Fibroblast of lung (primary cell): ENCODE results near the gene ARHGDIA. TPM values are rescaled to one million over a fixed set of nuclear protein-coding genes. Genes with fewer than 3 reads are reported as not detected.

ENCODE experiments used
- DNase-seq, 2 donors: peaks; one replicate each; pipeline versions ENCODE4 v3.0.0 to v3.0.0-alpha.2; 2010; ENCODE audit warnings: low read depth in 2 of 2
- H2AFZ ChIP-seq: 2 replicates; pipeline ENCODE4 v1.5.1; 2012; ENCODE audit warnings: low read length, control low read depth, inconsistent platforms
- H3K27ac ChIP-seq: 2 replicates; pipeline ENCODE4 v1.5.1; 2011; ENCODE audit warnings: low read length, control low read depth; ENCODE audit not compliant: insufficient read depth
- H3K27me3 ChIP-seq: 2 replicates; pipeline ENCODE4 v1.5.1; 2011; ENCODE audit warnings: mild to moderate bottlenecking, low read length; ENCODE audit not compliant: control insufficient read depth, insufficient read depth
- H3K36me3 ChIP-seq: 2 replicates; pipeline ENCODE4 v1.5.1; 2011; ENCODE audit warnings: low read length; ENCODE audit not compliant: control insufficient read depth, insufficient read depth
- H3K4me1 ChIP-seq: 2 replicates; pipeline ENCODE4 v1.5.1; 2011; ENCODE audit warnings: low read length; ENCODE audit not compliant: control insufficient read depth, insufficient read depth; ENCODE audit errors: extremely low read depth
- H3K4me2 ChIP-seq: 2 replicates; pipeline ENCODE4 v1.5.1; 2011; ENCODE audit warnings: low read length, control low read depth; ENCODE audit not compliant: insufficient read depth; ENCODE audit errors: extremely low read depth
- H3K4me3 ChIP-seq, 4 experiments: fragments of 200-600 bp in 1 of 4; sonication (generic) in 1 of 4; replicated peaks in 1 of 4; 2 replicates each; pipeline ENCODE4 v1.5.1; 2011 to 2016; ENCODE audit warnings: low read length in 4 of 4, low read depth in 3 of 4, mild to moderate bottlenecking in 3 of 4, control low read depth in 2 of 4, inconsistent platforms in 1 of 4, mixed read lengths in 1 of 4; ENCODE audit not compliant: insufficient read depth in 1 of 4; ENCODE audit errors: control extremely low read depth in 1 of 4
- H3K79me2 ChIP-seq: 2 replicates; pipeline ENCODE4 v1.5.1; 2012; ENCODE audit warnings: mild to moderate bottlenecking, low read length, inconsistent platforms; ENCODE audit not compliant: control insufficient read depth, insufficient read depth
- H3K9ac ChIP-seq: 2 replicates; pipeline ENCODE4 v1.5.1; 2011; ENCODE audit warnings: mild to moderate bottlenecking, low read length, control low read depth; ENCODE audit not compliant: insufficient read depth
- H3K9me3 ChIP-seq: 2 replicates; pipeline ENCODE4 v1.5.1; 2012; ENCODE audit warnings: low read depth, low read length; ENCODE audit not compliant: control insufficient read depth, insufficient read depth
- H4K20me1 ChIP-seq: 2 replicates; pipeline ENCODE4 v1.5.1; 2011; ENCODE audit warnings: low read length; ENCODE audit not compliant: control insufficient read depth, insufficient read depth; ENCODE audit errors: extremely low read depth
- CTCF ChIP-seq, 2 donors: IDR thresholded peaks in 1 of 2; conservative IDR thresholded peaks in 1 of 2; 1 replicate in 1 of 2; 2 replicates in 1 of 2; pipeline ENCODE4 v1.5.1; 2011 to 2012; ENCODE audit warnings: low read length in 2 of 2, control low read depth in 1 of 2, inconsistent platforms in 1 of 2, low read depth in 1 of 2, mild to moderate bottlenecking in 1 of 2
- EZH2 ChIP-seq: IDR thresholded peaks from 2 replicates; pipeline ENCODE4 v1.5.1; 2012; ENCODE audit warnings: low read length, control low read depth, mild to moderate bottlenecking; ENCODE audit errors: missing control alignments
- polyA plus RNA-seq, 2 donors: library from polyadenylated mRNA; depleted of rRNA in 1 of 2; stranded (reverse) in 1 of 2; unstranded in 1 of 2; fragments of >200 nt; gene quantifications; 2 replicates each; pipeline ENCODE4 v1.2.1, GENCODE V29; 2011 to 2012; ENCODE audit warnings: missing spikeins in 1 of 2
- total RNA-seq: library from RNA; depleted of rRNA; stranded (reverse); fragments of >200 nt; gene quantifications from 2 replicates; pipeline ENCODE4 v1.2.1, GENCODE V29; 2014

The ARHGDIA gene
- total and polyA plus RNA-seq, 2 donors (not counting 1 experiment from before 2014, with no cell fraction given): 95.0 to 164 TPM

- peaks cover 20% of the 10 kb centered on the region for H3K4me1 ChIP-seq
- H3K36me3 ChIP-seq: peaks cover 32% of the 10 kb centered on the region
- H3K79me2 ChIP-seq: peaks cover 42% of the 10 kb centered on the region
- H2AFZ ChIP-seq: no peak overlapping the region
- no peak overlapping the region for H3K4me2 ChIP-seq
- no peak for DNase-seq
- no peaks in the 10 kb centered on the region for H3K27me3 ChIP-seq
- no peak overlapping the region for H3K9ac ChIP-seq
- no peak for TF ChIP-seq CTCF (conservative IDR thresholded peaks at IDR 0.05 in 1 of 2, IDR thresholded peaks at IDR 0.05 in 1 of 2; ENCODE audit: low read depth in 1 of 2, low read length in 2 of 2)
- no peak for TF ChIP-seq EZH2
- no peaks in the 10 kb centered on the region for H4K20me1 ChIP-seq
- no peak overlapping the region for H3K27ac ChIP-seq
- H3K9me3 ChIP-seq: no peaks in the 10 kb centered on the region
- no peak overlapping the region for H3K4me3 ChIP-seq
Observed at GRCh38 chr17:81865358-81865732, 5.8 kb downstream of the ARHGDIA start.

DNA sequence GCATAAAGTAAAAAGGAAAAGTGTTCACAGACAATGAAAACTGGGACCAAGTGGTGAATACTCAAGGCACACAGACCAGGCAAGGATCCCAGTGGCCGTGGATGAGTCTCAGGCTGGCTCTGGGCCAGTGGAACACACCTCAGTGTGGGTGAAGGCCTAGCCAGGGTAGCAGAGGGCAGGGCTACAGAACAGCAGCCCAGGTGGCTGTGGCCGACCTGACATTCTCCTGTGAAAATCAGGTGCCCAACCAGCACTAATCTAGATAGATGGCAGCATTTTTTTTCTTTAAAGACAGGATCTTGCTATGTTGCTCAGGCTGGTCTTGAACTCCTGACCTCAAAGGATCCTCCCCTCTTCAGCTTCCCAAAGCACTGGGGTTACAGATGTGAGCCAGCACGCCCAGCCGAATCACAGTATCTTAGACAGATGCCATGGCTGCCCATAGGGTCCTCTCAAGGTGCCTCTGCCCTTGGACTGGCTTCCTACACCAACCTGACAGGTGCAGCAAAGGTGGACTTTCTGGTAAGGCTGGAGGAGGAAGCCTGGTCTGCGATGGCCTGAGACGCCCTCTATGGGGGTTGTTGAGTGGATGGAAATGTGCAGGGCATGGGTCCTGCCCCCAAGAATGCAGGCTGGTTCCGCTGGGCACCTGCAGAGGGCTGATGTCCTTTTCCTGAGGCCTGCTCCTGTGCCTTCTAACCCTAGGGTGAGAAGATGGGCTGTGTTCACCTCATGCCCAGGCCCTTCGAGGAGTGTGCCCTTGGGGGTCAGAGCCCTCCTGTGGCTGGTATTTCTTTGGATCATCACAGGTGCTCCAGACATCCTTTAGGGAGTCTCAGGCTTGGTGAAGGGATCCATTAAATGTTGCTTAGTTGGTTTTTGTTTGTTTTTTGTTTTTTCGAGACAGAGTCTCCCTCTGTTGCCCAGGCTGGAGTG is 7.0 kb downstream of the ARHGDIA start:
- Histone ChIP-seq H4K20me1 (no peaks in the 10 kb centered on the region), H3K9me3 (no peaks in the 10 kb centered on the region), H2AFZ (no peak overlapping the region), H3K4me3 (no peak overlapping the region), H3K36me3 (peaks cover 30% of the 10 kb centered on the region), H3K9ac (no peak overlapping the region), H3K4me2 (no peak overlapping the region), H3K27ac (no peak overlapping the region), H3K4me1 (peaks cover 19% of the 10 kb centered on the region), H3K79me2 (peaks cover 42% of the 10 kb centered on the region), H3K27me3 (no peaks in the 10 kb centered on the region)
- TF ChIP-seq EZH2: no peak
- no peak for TF ChIP-seq CTCF (conservative IDR thresholded peaks at IDR 0.05 in 1 of 2, IDR thresholded peaks at IDR 0.05 in 1 of 2; ENCODE audit: low read depth in 1 of 2, low read length in 2 of 2)
- DNase-seq: no peak

DNA sequence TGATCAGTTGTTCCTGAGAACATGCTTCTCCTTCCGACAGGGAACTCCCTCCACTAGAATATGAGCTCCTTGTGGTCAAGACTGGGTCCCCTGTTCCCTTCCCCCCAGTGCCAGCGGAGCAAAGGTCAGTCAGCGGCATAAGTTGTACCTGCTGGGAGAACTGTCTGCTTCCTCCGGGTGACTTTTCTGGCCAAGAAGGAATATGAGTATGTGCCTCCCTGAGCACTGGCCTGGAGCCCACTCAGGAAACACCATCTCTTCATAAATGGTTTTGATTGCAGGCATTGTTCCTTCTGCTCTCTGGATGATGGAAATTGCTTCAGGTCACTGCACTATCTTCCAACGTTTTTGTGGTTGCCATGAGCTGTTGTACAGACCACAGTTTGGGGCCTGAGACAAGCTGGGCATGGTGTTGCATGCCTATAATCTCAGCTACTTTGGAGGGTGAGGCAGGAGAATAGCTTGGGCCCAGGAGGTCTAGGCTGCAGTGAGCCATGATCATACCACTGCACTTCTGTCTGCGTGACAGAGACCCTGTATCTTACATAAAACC is 7.9 kb downstream of the ARHGDIA start:
- Histone ChIP-seq H4K20me1 (no peaks in the 10 kb centered on the region), H2AFZ (no peak overlapping the region), H3K4me2 (peak overlapping the region; percentile 37), H3K4me3 (no peak overlapping the region), H3K9me3 (no peaks in the 10 kb centered on the region), H3K79me2 (peaks cover 50% of the 10 kb centered on the region), H3K4me1 (peaks cover 19% of the 10 kb centered on the region), H3K9ac (no peak overlapping the region), H3K27me3 (no peaks in the 10 kb centered on the region), H3K36me3 (peaks cover 34% of the 10 kb centered on the region), H3K27ac (no peak overlapping the region)
- TF ChIP-seq CTCF (conservative IDR thresholded peaks at IDR 0.05 in 1 of 2, IDR thresholded peaks at IDR 0.05 in 1 of 2; ENCODE audit: low read depth in 1 of 2, low read length in 2 of 2) (no peak), EZH2 (no peak)
- DNase-seq: peak in 1 of 2 donors; percentile 25
